Measurements from ENCODE around the gene DAB1. TPM values are rescaled to one million over a fixed set of nuclear protein-coding genes. Genes with fewer than 3 reads are reported as not detected.

The DAB1 gene
- total RNA-seq, 4 donors from 2014 or later, result 0.22 TPM; not detected in 3

GRCh38 chr1:56952501-56952900 is 471.4 kb downstream of the DAB1 start:
- in situ Hi-C loops (cut with MboI; ENCODE audit: low sequenced_read_pairs in 4 of 4), result no loop called here
- TF ChIP-seq CTCF (IDR thresholded peaks at IDR 0.05 in 4 of 5, conservative IDR thresholded peaks at IDR 0.05 in 1 of 5), result no peak
- TF ChIP-seq POLR2A (IDR thresholded peaks at IDR 0.05), result no peak
- Histone ChIP-seq H3K4me3 (no peak overlapping the region), H3K27me3 (no peaks in the 10 kb centered on the region), H3K36me3 (no peaks in the 10 kb centered on the region), H3K4me1 (no peaks in the 10 kb centered on the region), H3K9me3 (no peaks in the 10 kb centered on the region), H3K27ac (no peak overlapping the region)
- no peak for DNase-seq
- intact Hi-C loops (cut with DNase I; ENCODE audit: low total_unique reads), result no loop called here
- no peak for ATAC-seq

- in situ Hi-C loops (cut with MboI; ENCODE audit: low sequenced_read_pairs in 4 of 4) (no loop called here), intact Hi-C loops (cut with DNase I; ENCODE audit: low total_unique reads) (no loop called here)
- Histone ChIP-seq H3K4me3 (no peak overlapping the region), H3K27me3 (no peaks in the 10 kb centered on the region), H3K27ac (no peak overlapping the region), H3K9me3 (no peaks in the 10 kb centered on the region), H3K36me3 (no peaks in the 10 kb centered on the region), H3K4me1 (no peaks in the 10 kb centered on the region)
- DNase-seq (no peak), ATAC-seq (no peak)
- TF ChIP-seq CTCF (IDR thresholded peaks at IDR 0.05 in 4 of 5, conservative IDR thresholded peaks at IDR 0.05 in 1 of 5) (no peak), POLR2A (IDR thresholded peaks at IDR 0.05) (no peak)
These were observed 475.3 kb downstream of the DAB1 start for GRCh38 chr1:56948403-56949023.
